ENCODE measurements around the gene STX7.

STX7 gene

GRCh38 chr6:132499757-132500156 lies 13.2 kb downstream of the STX7 start:
- Histone ChIP-seq H2AK5ac (ENCODE audit: low read length) (no peak overlapping the region), H2AFZ (ENCODE audit: insufficient read depth, low read length, poor library complexity) (no peak overlapping the region), H4K91ac (ENCODE audit: low read depth, low read length) (no peak overlapping the region), H4K12ac (ENCODE audit: low read depth, low read length) (no peak overlapping the region), H2BK5ac (ENCODE audit: low read depth, low read length, poor library complexity) (no peak overlapping the region), H3K23ac (ENCODE audit: low read length) (no peak overlapping the region), H3K18ac (ENCODE audit: low read length) (no peak overlapping the region), H3K79me2 (ENCODE audit: control insufficient read depth, insufficient read depth, low read length, poor library complexity) (no peaks in the 10 kb centered on the region), H3K27ac (ENCODE audit: low read depth, low read length) (no peak overlapping the region), H4K8ac (ENCODE audit: low read depth, low read length) (no peak overlapping the region), H3K4me3 (ENCODE audit: low read depth, low read length) (no peak overlapping the region), H2BK120ac (ENCODE audit: insufficient read depth, low read length, poor library complexity) (no peak overlapping the region), H3K14ac (ENCODE audit: low read length) (no peak overlapping the region), H3K4ac (ENCODE audit: low read depth, low read length) (no peak overlapping the region), H3K27me3 (ENCODE audit: insufficient read depth, low read length) (no peaks in the 10 kb centered on the region), H3K4me1 (ENCODE audit: control insufficient read depth in 1 of 2, insufficient read depth in 2 of 2, low read length in 2 of 2) (no peaks in the 10 kb centered on the region), H3K9ac (ENCODE audit: low read length) (no peak overlapping the region), H2BK12ac (ENCODE audit: low read length) (no peak overlapping the region), H3K36me3 (ENCODE audit: control insufficient read depth in 1 of 2, insufficient read depth in 2 of 2, low read length in 2 of 2) (peaks cover 3 to 5% of the 10 kb centered on the region in 2 experiments), H3K79me1 (ENCODE audit: low read length) (no peaks in the 10 kb centered on the region), H3K9me3 (ENCODE audit: insufficient read depth, low read depth, low read length) (no peaks in the 10 kb centered on the region), H3K4me2 (ENCODE audit: low read length) (no peak overlapping the region)
- peak; percentile 49 to 76 for DNase-seq
- no CpG with 5 or more reads among the region's 4 CpGs for WGBS (ENCODE audit: extremely low coverage, insufficient coverage, insufficient read length)

DNA sequence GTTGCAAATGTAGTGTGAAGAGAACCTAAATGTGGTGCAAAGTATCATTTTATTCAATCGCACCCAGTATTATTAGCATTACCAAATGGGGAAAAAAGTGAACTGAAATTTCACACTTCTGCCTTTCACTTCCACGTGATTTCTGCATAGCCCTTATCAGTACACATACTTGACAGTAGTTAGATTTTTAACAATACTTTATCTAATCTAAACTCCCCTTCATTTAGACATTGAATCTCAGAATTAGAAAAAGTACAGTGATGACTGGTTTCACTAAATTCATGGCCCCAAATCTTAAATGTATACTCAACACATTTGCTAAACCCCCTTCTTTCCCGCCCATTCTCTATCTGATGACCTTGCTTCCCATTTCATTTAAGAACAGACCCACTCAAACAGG lies 14.3 kb downstream of the STX7 start:
- Histone ChIP-seq H2AK5ac (ENCODE audit: low read length) (no peak overlapping the region), H3K14ac (ENCODE audit: low read length) (no peak overlapping the region), H2BK120ac (ENCODE audit: insufficient read depth, low read length, poor library complexity) (no peak overlapping the region), H2AFZ (ENCODE audit: insufficient read depth, low read length, poor library complexity) (no peak overlapping the region), H3K23ac (ENCODE audit: low read length) (no peak overlapping the region), H3K4ac (ENCODE audit: low read depth, low read length) (no peak overlapping the region), H3K79me2 (ENCODE audit: control insufficient read depth, insufficient read depth, low read length, poor library complexity) (no peaks in the 10 kb centered on the region), H3K4me1 (ENCODE audit: control insufficient read depth in 1 of 2, insufficient read depth in 2 of 2, low read length in 2 of 2) (no peaks in the 10 kb centered on the region), H4K12ac (ENCODE audit: low read depth, low read length) (no peak overlapping the region), H2BK5ac (ENCODE audit: low read depth, low read length, poor library complexity) (no peak overlapping the region), H3K79me1 (ENCODE audit: low read length) (no peaks in the 10 kb centered on the region), H4K8ac (ENCODE audit: low read depth, low read length) (no peak overlapping the region), H3K9me3 (ENCODE audit: insufficient read depth, low read depth, low read length) (no peaks in the 10 kb centered on the region), H3K27me3 (ENCODE audit: insufficient read depth, low read length) (no peaks in the 10 kb centered on the region), H3K18ac (ENCODE audit: low read length) (no peak overlapping the region), H3K27ac (ENCODE audit: low read depth, low read length) (no peak overlapping the region), H4K91ac (ENCODE audit: low read depth, low read length) (no peak overlapping the region), H3K36me3 (ENCODE audit: control insufficient read depth in 1 of 2, insufficient read depth in 2 of 2, low read length in 2 of 2) (peaks cover 3 to 5% of the 10 kb centered on the region in 2 experiments), H3K9ac (ENCODE audit: low read length) (no peak overlapping the region), H2BK12ac (ENCODE audit: low read length) (no peak overlapping the region), H3K4me3 (ENCODE audit: low read depth, low read length) (no peak overlapping the region), H3K4me2 (ENCODE audit: low read length) (no peak overlapping the region)
- DNase-seq, result peak in 1 of 2 donors; percentile 14
- WGBS (ENCODE audit: extremely low coverage, insufficient coverage, insufficient read length), result no CpG with 5 or more reads among the region's 3 CpGs

DNA sequence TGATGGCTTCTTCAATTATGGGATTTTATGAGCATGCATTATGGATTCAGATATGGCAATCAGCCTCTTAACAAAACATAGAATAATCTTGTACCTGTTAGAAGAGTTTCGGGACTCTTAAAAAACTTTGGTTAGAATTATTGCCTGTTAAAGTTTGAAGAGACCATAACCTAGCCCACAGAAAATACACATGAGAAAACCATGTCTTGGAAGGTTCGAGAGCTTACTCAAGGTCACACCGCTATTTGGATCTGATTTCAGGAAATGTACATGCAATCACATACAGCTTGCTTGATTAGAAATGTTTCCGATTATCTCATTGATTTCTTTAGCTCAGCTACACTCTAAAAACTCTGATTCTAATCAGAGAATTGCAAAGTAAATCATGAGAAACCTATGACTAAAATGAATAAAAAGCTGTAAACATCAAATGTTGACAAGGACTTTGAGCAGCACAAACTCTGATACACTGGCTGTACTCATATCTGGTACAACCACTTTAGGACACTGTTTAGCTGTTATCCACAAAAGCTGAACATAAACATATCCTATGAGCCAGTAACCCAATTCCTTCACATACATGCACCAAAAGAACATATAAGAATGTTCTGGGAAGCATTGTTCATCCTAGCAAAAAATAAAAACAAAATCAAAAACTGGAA lies 16.3 kb downstream of the STX7 start:
- Histone ChIP-seq H3K9me3 (ENCODE audit: insufficient read depth, low read depth, low read length) (no peaks in the 10 kb centered on the region), H3K14ac (ENCODE audit: low read length) (no peak overlapping the region), H3K4me2 (ENCODE audit: low read length) (no peak overlapping the region), H2BK5ac (ENCODE audit: low read depth, low read length, poor library complexity) (no peak overlapping the region), H3K79me2 (ENCODE audit: control insufficient read depth, insufficient read depth, low read length, poor library complexity) (no peaks in the 10 kb centered on the region), H2AFZ (ENCODE audit: insufficient read depth, low read length, poor library complexity) (no peak overlapping the region), H4K12ac (ENCODE audit: low read depth, low read length) (no peak overlapping the region), H3K18ac (ENCODE audit: low read length) (no peak overlapping the region), H3K79me1 (ENCODE audit: low read length) (no peaks in the 10 kb centered on the region), H2BK120ac (ENCODE audit: insufficient read depth, low read length, poor library complexity) (no peak overlapping the region), H3K4me1 (ENCODE audit: control insufficient read depth in 1 of 2, insufficient read depth in 2 of 2, low read length in 2 of 2) (no peaks in the 10 kb centered on the region), H3K27ac (ENCODE audit: low read depth, low read length) (no peak overlapping the region), H3K9ac (ENCODE audit: low read length) (no peak overlapping the region), H3K4me3 (ENCODE audit: low read depth, low read length) (no peak overlapping the region), H2BK12ac (ENCODE audit: low read length) (no peak overlapping the region), H3K36me3 (ENCODE audit: control insufficient read depth in 1 of 2, insufficient read depth in 2 of 2, low read length in 2 of 2) (peaks cover 0 to 3% of the 10 kb centered on the region in 2 experiments), H4K91ac (ENCODE audit: low read depth, low read length) (no peak overlapping the region), H4K8ac (ENCODE audit: low read depth, low read length) (no peak overlapping the region), H3K4ac (ENCODE audit: low read depth, low read length) (no peak overlapping the region), H3K27me3 (ENCODE audit: insufficient read depth, low read length) (no peaks in the 10 kb centered on the region), H3K23ac (ENCODE audit: low read length) (no peak overlapping the region), H2AK5ac (ENCODE audit: low read length) (no peak overlapping the region)
- no peak for DNase-seq
- WGBS (ENCODE audit: extremely low coverage, insufficient coverage, insufficient read length), result no CpG with 5 or more reads among the region's 4 CpGs

GRCh38 chr6:132495604-132496079 lies 17.3 kb downstream of the STX7 start:
- no peaks in the 10 kb centered on the region for H3K4me1 ChIP-seq (ENCODE audit: control insufficient read depth in 1 of 2, insufficient read depth in 2 of 2, low read length in 2 of 2)
- H3K79me2 ChIP-seq (ENCODE audit: control insufficient read depth, insufficient read depth, low read length, poor library complexity), result no peaks in the 10 kb centered on the region
- no peak overlapping the region for H2BK12ac ChIP-seq (ENCODE audit: low read length)
- no peak overlapping the region for H4K91ac ChIP-seq (ENCODE audit: low read depth, low read length)
- no peak overlapping the region for H4K12ac ChIP-seq (ENCODE audit: low read depth, low read length)
- H2AFZ ChIP-seq (ENCODE audit: insufficient read depth, low read length, poor library complexity), result no peak overlapping the region
- no peak overlapping the region for H3K9ac ChIP-seq (ENCODE audit: low read length)
- no peak overlapping the region for H2BK120ac ChIP-seq (ENCODE audit: insufficient read depth, low read length, poor library complexity)
- H4K8ac ChIP-seq (ENCODE audit: low read depth, low read length), result no peak overlapping the region
- H3K9me3 ChIP-seq (ENCODE audit: insufficient read depth, low read depth, low read length), result no peaks in the 10 kb centered on the region
- H3K14ac ChIP-seq (ENCODE audit: low read length), result no peak overlapping the region
- H3K36me3 ChIP-seq (ENCODE audit: control insufficient read depth in 1 of 2, insufficient read depth in 2 of 2, low read length in 2 of 2), result no peaks in the 10 kb centered on the region
- H3K4me3 ChIP-seq (ENCODE audit: low read depth, low read length), result no peak overlapping the region
- no peaks in the 10 kb centered on the region for H3K79me1 ChIP-seq (ENCODE audit: low read length)
- no peak overlapping the region for H3K18ac ChIP-seq (ENCODE audit: low read length)
- no peak overlapping the region for H2BK5ac ChIP-seq (ENCODE audit: low read depth, low read length, poor library complexity)
- no peak overlapping the region for H2AK5ac ChIP-seq (ENCODE audit: low read length)
- H3K4ac ChIP-seq (ENCODE audit: low read depth, low read length), result no peak overlapping the region
- whole genome bisulfite sequencing (ENCODE audit: extremely low coverage, insufficient coverage, insufficient read length), result no CpG with 5 or more reads among the region's 2 CpGs
- H3K23ac ChIP-seq (ENCODE audit: low read length), result no peak overlapping the region
- H3K4me2 ChIP-seq (ENCODE audit: low read length), result no peak overlapping the region
- H3K27me3 ChIP-seq (ENCODE audit: insufficient read depth, low read length), result no peaks in the 10 kb centered on the region
- H3K27ac ChIP-seq (ENCODE audit: low read depth, low read length), result no peak overlapping the region
- no peak for DNase-seq

Data from trophoblast cell (in vitro differentiated cells and primary cell).